ENCODE results near the gene RPF1. TPM values are rescaled to one million over a fixed set of nuclear protein-coding genes. Genes with fewer than 3 reads are reported as not detected.

Gene RPF1
- total RNA-seq, 1 experiment from 2014 or later, result 23.4 TPM

DNA sequence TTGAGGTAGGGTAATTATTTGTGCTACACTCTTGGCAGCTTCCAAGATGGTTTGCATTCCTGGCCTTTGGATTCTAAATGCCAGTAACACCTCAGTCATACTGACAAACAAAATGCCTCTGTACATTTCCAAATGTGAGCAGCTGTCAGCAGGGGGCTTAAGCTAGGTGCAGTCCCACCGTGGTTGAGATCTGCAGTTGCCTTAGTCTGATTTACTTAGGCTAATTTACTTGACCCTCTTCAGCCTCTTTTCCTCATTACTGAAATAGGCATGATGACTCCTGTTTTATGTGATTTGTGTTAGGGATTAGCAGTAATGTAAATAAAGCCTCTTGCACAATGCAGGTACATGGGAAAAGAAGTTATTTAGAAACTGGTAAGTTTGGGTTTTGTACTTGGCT, 13.7 kb downstream of the RPF1 start:
- Histone ChIP-seq H2AFZ (no peak overlapping the region), H3K27me3 (ENCODE audit: insufficient read depth, low read depth) (no peaks in the 10 kb centered on the region), H3K36me3 (ENCODE audit: low read depth) (peaks cover 59% of the 10 kb centered on the region), H3K27ac (no peak overlapping the region), H3K4me2 (no peak overlapping the region), H3F3A (ENCODE audit: insufficient read depth, low read depth) (peaks cover 35% of the 10 kb centered on the region), H3K4me3 (no peak overlapping the region), H3K9me3 (ENCODE audit: insufficient read depth, low read depth) (no peaks in the 10 kb centered on the region), H3K79me2 (ENCODE audit: low read depth) (peaks cover 6% of the 10 kb centered on the region; the same call in 1 of the 2 replicates), H3K4me1 (replicated peaks; ENCODE audit: insufficient read depth) (no peaks in the 10 kb centered on the region), H4K20me1 (ENCODE audit: insufficient read depth) (peaks cover 22% of the 10 kb centered on the region), H3K9me2 (ENCODE audit: insufficient read depth) (no peaks in the 10 kb centered on the region)
- TF ChIP-seq, protein P1, sequence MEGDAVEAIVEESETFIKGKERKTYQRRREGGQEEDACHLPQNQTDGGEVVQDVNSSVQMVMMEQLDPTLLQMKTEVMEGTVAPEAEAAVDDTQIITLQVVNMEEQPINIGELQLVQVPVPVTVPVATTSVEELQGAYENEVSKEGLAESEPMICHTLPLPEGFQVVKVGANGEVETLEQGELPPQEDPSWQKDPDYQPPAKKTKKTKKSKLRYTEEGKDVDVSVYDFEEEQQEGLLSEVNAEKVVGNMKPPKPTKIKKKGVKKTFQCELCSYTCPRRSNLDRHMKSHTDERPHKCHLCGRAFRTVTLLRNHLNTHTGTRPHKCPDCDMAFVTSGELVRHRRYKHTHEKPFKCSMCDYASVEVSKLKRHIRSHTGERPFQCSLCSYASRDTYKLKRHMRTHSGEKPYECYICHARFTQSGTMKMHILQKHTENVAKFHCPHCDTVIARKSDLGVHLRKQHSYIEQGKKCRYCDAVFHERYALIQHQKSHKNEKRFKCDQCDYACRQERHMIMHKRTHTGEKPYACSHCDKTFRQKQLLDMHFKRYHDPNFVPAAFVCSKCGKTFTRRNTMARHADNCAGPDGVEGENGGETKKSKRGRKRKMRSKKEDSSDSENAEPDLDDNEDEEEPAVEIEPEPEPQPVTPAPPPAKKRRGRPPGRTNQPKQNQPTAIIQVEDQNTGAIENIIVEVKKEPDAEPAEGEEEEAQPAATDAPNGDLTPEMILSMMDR (conservative IDR thresholded peaks at IDR 0.05), result no peak
- no peak for TF ChIP-seq EZH2 (IDR thresholded peaks at IDR 0.05; ENCODE audit: low read depth)
- CTCF ChIA-PET, result no interaction called here
- DNase-seq, result no peak
- no TSS peak for BruUV-seq (replicated peaks)
- POLR2A ChIA-PET (ENCODE audit: unreplicated experiment), result no interaction called here
- intact Hi-C loops (cut with micrococcal nuclease; ENCODE audit: unreplicated experiment), result no loop called here

DNA sequence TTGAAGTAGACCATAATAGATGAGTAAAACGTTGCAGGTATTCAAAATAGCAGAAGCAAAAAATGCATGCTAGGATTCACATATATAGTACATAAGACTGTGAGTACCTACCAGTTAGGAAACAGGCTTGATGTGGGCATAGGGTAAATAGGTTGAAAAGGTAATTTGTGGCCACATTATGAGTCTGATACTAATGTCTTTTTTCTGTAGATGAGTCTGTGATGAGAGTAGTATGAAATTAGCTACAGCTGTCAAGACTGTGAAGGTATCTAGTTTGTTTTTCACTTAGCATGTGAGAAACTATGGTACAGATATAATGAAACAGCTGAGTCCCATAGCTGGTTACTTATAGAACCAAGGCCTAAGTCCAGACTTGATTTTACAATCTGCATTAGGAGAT, 14.7 kb downstream of the RPF1 start:
- no peak overlapping the region for H3K4me3 ChIP-seq
- H3K4me2 ChIP-seq, result no peak overlapping the region
- peaks cover 16% of the 10 kb centered on the region for H4K20me1 ChIP-seq (ENCODE audit: insufficient read depth)
- H3K36me3 ChIP-seq (ENCODE audit: low read depth), result peaks cover 66% of the 10 kb centered on the region
- no peak overlapping the region for H3K27ac ChIP-seq
- CTCF ChIA-PET, result no interaction called here
- no peaks in the 10 kb centered on the region for H3K9me2 ChIP-seq (ENCODE audit: insufficient read depth)
- H3K9me3 ChIP-seq (ENCODE audit: insufficient read depth, low read depth), result no peaks in the 10 kb centered on the region
- no TSS peak for BruUV-seq (replicated peaks)
- H3F3A ChIP-seq (ENCODE audit: insufficient read depth, low read depth), result peaks cover 43% of the 10 kb centered on the region
- intact Hi-C loops (cut with micrococcal nuclease; ENCODE audit: unreplicated experiment), result no loop called here
- POLR2A ChIA-PET (ENCODE audit: unreplicated experiment), result no interaction called here
- DNase-seq, result no peak
- no peaks in the 10 kb centered on the region for H3K27me3 ChIP-seq (ENCODE audit: insufficient read depth, low read depth)
- no peaks in the 10 kb centered on the region for H3K4me1 ChIP-seq (replicated peaks; ENCODE audit: insufficient read depth)
- no peak overlapping the region for H2AFZ ChIP-seq
- H3K79me2 ChIP-seq (ENCODE audit: low read depth), result 0 out of 2 replicates have a peak, but pooled peaks cover 2% of the 10 kb centered on the region
- TF ChIP-seq EZH2 (IDR thresholded peaks at IDR 0.05; ENCODE audit: low read depth), result no peak
- TF ChIP-seq, protein P1 (conservative IDR thresholded peaks at IDR 0.05), result no peak

DNA sequence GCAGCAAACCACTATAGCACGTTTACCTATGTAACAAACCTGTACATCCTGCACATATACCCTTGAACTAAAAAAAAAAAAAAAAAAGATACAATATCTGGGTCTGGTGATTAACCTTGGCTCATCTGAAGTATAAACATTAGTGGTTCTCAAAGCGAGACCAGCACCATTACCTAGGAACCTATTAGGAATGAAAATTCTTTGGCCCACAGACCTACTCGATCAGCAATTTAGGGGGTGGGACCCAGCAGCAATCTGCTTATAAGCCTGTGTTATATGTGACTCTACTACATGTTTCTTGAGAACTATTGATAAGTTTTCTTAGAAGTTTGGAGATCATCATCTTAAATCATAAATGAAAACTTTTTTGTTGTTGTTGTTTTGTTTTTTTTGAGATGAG, 17.4 kb downstream of the RPF1 start:
- BruUV-seq (replicated peaks), result no TSS peak
- peaks cover 36% of the 10 kb centered on the region for H4K20me1 ChIP-seq (ENCODE audit: insufficient read depth)
- H3K9me2 ChIP-seq (ENCODE audit: insufficient read depth), result no peaks in the 10 kb centered on the region
- peaks cover 70% of the 10 kb centered on the region for H3K36me3 ChIP-seq (ENCODE audit: low read depth)
- peaks cover 30% of the 10 kb centered on the region for H3K79me2 ChIP-seq (ENCODE audit: low read depth)
- ChIA-PET CTCF (no interaction called here), POLR2A (ENCODE audit: unreplicated experiment) (no interaction called here)
- no peak overlapping the region for H3K4me2 ChIP-seq
- H3K9me3 ChIP-seq (ENCODE audit: insufficient read depth, low read depth), result no peaks in the 10 kb centered on the region
- H2AFZ ChIP-seq, result no peak overlapping the region
- no peak overlapping the region for H3K4me3 ChIP-seq
- no peak for DNase-seq
- peaks cover 55% of the 10 kb centered on the region for H3F3A ChIP-seq (ENCODE audit: insufficient read depth, low read depth)
- no peaks in the 10 kb centered on the region for H3K27me3 ChIP-seq (ENCODE audit: insufficient read depth, low read depth)
- intact Hi-C loops (cut with micrococcal nuclease; ENCODE audit: unreplicated experiment), result no loop called here
- TF ChIP-seq EZH2 (IDR thresholded peaks at IDR 0.05; ENCODE audit: low read depth), result no peak
- TF ChIP-seq, protein P1 (conservative IDR thresholded peaks at IDR 0.05), result no peak
- no peak overlapping the region for H3K27ac ChIP-seq
- H3K4me1 ChIP-seq (replicated peaks; ENCODE audit: insufficient read depth), result no peaks in the 10 kb centered on the region
